ENCODE data around the gene CHSY1.
A peak's percentile ranks its signal among the peaks of the same experiment; 100 is the strongest.

Gene CHSY1

GRCh38 chr15:101210466-101210865 is 41.4 kb downstream of the CHSY1 start:
- no peak for DNase-seq (ENCODE audit: low read depth)

- no peak for DNase-seq (ENCODE audit: low read depth)
These were observed 41.8 kb downstream of the CHSY1 start for GRCh38 chr15:101210058-101210457.

GRCh38 chr15:101209285-101209845 is 42.5 kb downstream of the CHSY1 start:
- no peak for DNase-seq (ENCODE audit: low read depth)

GRCh38 chr15:101207867-101208288 is 44.0 kb downstream of the CHSY1 start:
- no peak for DNase-seq (ENCODE audit: low read depth)

GRCh38 chr15:101206176-101206591 is 45.7 kb downstream of the CHSY1 start:
- peak; percentile 11 for DNase-seq (ENCODE audit: low read depth)

GRCh38 chr15:101204739-101205535 is 46.9 kb downstream of the CHSY1 start:
- no peak for DNase-seq (ENCODE audit: low read depth)

GRCh38 chr15:101203607-101204189 is 48.1 kb downstream of the CHSY1 start:
- no peak for DNase-seq (ENCODE audit: low read depth)

- no peak for DNase-seq (ENCODE audit: low read depth)
These were observed 48.7 kb downstream of the CHSY1 start for GRCh38 chr15:101203029-101203573.

GRCh38 chr15:101201411-101202174 is 50.3 kb downstream of the CHSY1 start:
- no peak for DNase-seq (ENCODE audit: low read depth)

GRCh38 chr15:101200181-101200580 is 51.7 kb downstream of the CHSY1 start:
- no peak for DNase-seq (ENCODE audit: low read depth)

GRCh38 chr15:101198800-101199199 is 53.0 kb downstream of the CHSY1 start:
- no peak for DNase-seq (ENCODE audit: low read depth)

GRCh38 chr15:101198031-101198575 is 53.7 kb downstream of the CHSY1 start:
- DNase-seq (ENCODE audit: low read depth) = no peak

- no peak for DNase-seq (ENCODE audit: low read depth)
These were observed 57.2 kb downstream of the CHSY1 start for GRCh38 chr15:101194546-101195125.

GRCh38 chr15:101193806-101194545 is 57.9 kb downstream of the CHSY1 start:
- no peak for DNase-seq (ENCODE audit: low read depth)

GRCh38 chr15:101193120-101193644 is 58.7 kb downstream of the CHSY1 start:
- DNase-seq (ENCODE audit: low read depth) = no peak

- no peak for DNase-seq (ENCODE audit: low read depth)
These were observed 59.8 kb downstream of the CHSY1 start for GRCh38 chr15:101192081-101192480.

- no peak for DNase-seq (ENCODE audit: low read depth)
These were observed 60.6 kb downstream of the CHSY1 start for GRCh38 chr15:101191242-101191641.

- no peak for DNase-seq (ENCODE audit: low read depth)
These were observed 61.7 kb downstream of the CHSY1 start for GRCh38 chr15:101190092-101190595.

- DNase-seq (ENCODE audit: low read depth) = no peak
These were observed 62.3 kb downstream of the CHSY1 start for GRCh38 chr15:101189409-101190091.
